ENCODE data around the gene LTBP2. TPM values are rescaled to one million over a fixed set of nuclear protein-coding genes. Genes with fewer than 3 reads are reported as not detected.

Gene LTBP2
- total and polyA plus RNA-seq, 2 of the 13 experiments (the other 11 are each of a cell fraction or from before 2014, with no cell fraction given), result 0.20 to 0.41 TPM

- TF ChIP-seq ZNF687 (CRISPR knock-in tag; IDR thresholded peaks at IDR 0.05), result peak; percentile 41
- no peak for TF ChIP-seq NKX3-1 (CRISPR knock-in tag; IDR thresholded peaks at IDR 0.05)
- peak; percentile 45; the same call in 1 of the 2 replicates for TF ChIP-seq ZFX (CRISPR knock-in tag; IDR thresholded peaks at IDR 0.05; ENCODE audit: low read depth)
- TF ChIP-seq KLF9 (CRISPR knock-in tag; IDR thresholded peaks at IDR 0.05; ENCODE audit: low read depth), result no peak
- TF ChIP-seq PRDM10 (CRISPR knock-in tag; IDR thresholded peaks at IDR 0.05; ENCODE audit: low read depth), result peak; percentile 63; the same call in 1 of the 2 replicates
- no peak for TF ChIP-seq CSRNP1 (CRISPR knock-in tag; IDR thresholded peaks at IDR 0.05)
- no peak for TF ChIP-seq FOXJ3 (CRISPR knock-in tag; IDR thresholded peaks at IDR 0.05; ENCODE audit: borderline replicate concordance)
- TF ChIP-seq ZNF143 (CRISPR knock-in tag; IDR thresholded peaks at IDR 0.05), result no peak
- no peak for TF ChIP-seq DBP (CRISPR knock-in tag; IDR thresholded peaks at IDR 0.05; ENCODE audit: not compliant biosample characterization)
- no peak for TF ChIP-seq RFX5 (IDR thresholded peaks at IDR 0.05; ENCODE audit: low read depth, low read length)
- TF ChIP-seq HNRNPLL (IDR thresholded peaks at IDR 0.05; ENCODE audit: low read depth, low read length, poor library complexity, severe bottlenecking), result no peak
- 0 out of 2 replicates have a peak, but pooled peaks have one; percentile 40 for TF ChIP-seq THAP8 (CRISPR knock-in tag; IDR thresholded peaks at IDR 0.05; ENCODE audit: borderline replicate concordance)
- TF ChIP-seq RFX3 (CRISPR knock-in tag; IDR thresholded peaks at IDR 0.05), result no peak
- peak; percentile 92 for TF ChIP-seq ZNF121 (CRISPR knock-in tag; IDR thresholded peaks at IDR 0.05)
- TF ChIP-seq ZNF383 (CRISPR knock-in tag; IDR thresholded peaks at IDR 0.05; ENCODE audit: borderline replicate concordance), result no peak
- TF ChIP-seq ZSCAN30 (CRISPR knock-in tag; IDR thresholded peaks at IDR 0.05), result no peak
- TF ChIP-seq CEBPG (CRISPR knock-in tag; IDR thresholded peaks at IDR 0.05), result no peak
- TF ChIP-seq KLF16 (CRISPR knock-in tag; IDR thresholded peaks at IDR 0.05), result no peak
Observed at GRCh38 chr14:74630881-74631690, 19.0 kb upstream of the LTBP2 start (continued).

Data from HepG2 (cell line).